SK-N-SH (cell line): ENCODE results near the gene CBFA2T2. TPM values are rescaled to one million over a fixed set of nuclear protein-coding genes. Genes with fewer than 3 reads are reported as not detected.

ENCODE experiments used
- CTCF ChIA-PET: fragments of 300-600, 350-600 bp; formaldehyde crosslinking; extraction: SDS; loops from one replicate; lab custom pipeline; 2021; lab: Yijun Ruan, JAX
- POLR2A ChIA-PET: fragments of 350-600 bp; sonication (Branson Sonifier 250); formaldehyde crosslinking; extraction: SDS; loops from one replicate; lab custom pipeline; 2020; ENCODE audit warnings: antibody characterized with exemption, inconsistent platforms; lab: Yijun Ruan, JAX
- DNase-seq: peaks from one replicate; pipeline ENCODE4 v3.0.0; 2012
- H2AFZ ChIP-seq: fragments of 200-600 bp; sonication (generic); 2 replicates; pipeline ENCODE4 v1.8.1; 2016; ENCODE audit warnings: antibody characterized with exemption, mild to moderate bottlenecking, low read depth
- H3F3A ChIP-seq: fragments of 200-600 bp; sonication (generic); replicated peaks from 2 replicates; pipeline ENCODE3; 2016; ENCODE audit warnings: antibody characterized with exemption, mild to moderate bottlenecking; ENCODE audit not compliant: insufficient read depth
- H3K27ac ChIP-seq, 2 experiments: fragments of 200-500 bp in 1 of 2; fragments of 200-600 bp in 1 of 2; sonication (Bioruptor generic) in 1 of 2; sonication (generic), shearing (Covaris generic) in 1 of 2; 2 replicates each; pipeline versions ENCODE4 v1.5.1 to v1.6.1; 2014 to 2016; ENCODE audit warnings: low read depth in 2 of 2, inconsistent platforms in 1 of 2, low read length in 1 of 2, mild to moderate bottlenecking in 1 of 2, mixed read lengths in 1 of 2
- H3K27me3 ChIP-seq: fragments of 200-600 bp; sonication (generic), shearing (Covaris generic); 2 replicates; pipeline ENCODE4 v1.6.1; 2016; ENCODE audit warnings: mixed run types; ENCODE audit not compliant: insufficient read depth
- H3K36me3 ChIP-seq, 2 experiments: fragments of 200-500 bp in 1 of 2; fragments of 200-600 bp in 1 of 2; sonication (Bioruptor generic) in 1 of 2; sonication (generic) in 1 of 2; replicated peaks in 1 of 2; 2 replicates each; pipeline versions ENCODE3 to v1.5.1; 2014 to 2016; ENCODE audit warnings: low read length in 1 of 2, mild to moderate bottlenecking in 1 of 2; ENCODE audit not compliant: insufficient read depth in 2 of 2, control insufficient read depth in 1 of 2
- H3K4me1 ChIP-seq, 2 experiments: fragments of 200-500 bp in 1 of 2; fragments of 200-600 bp in 1 of 2; sonication (Bioruptor generic) in 1 of 2; sonication (generic), shearing (Covaris generic) in 1 of 2; 2 replicates each; pipeline versions ENCODE4 v1.5.1 to v1.6.1; 2014 to 2016; ENCODE audit warnings: low read depth in 1 of 2, low read length in 1 of 2, mixed run types in 1 of 2; ENCODE audit not compliant: insufficient read depth in 2 of 2, control insufficient read depth in 1 of 2
- H3K4me2 ChIP-seq: fragments of 200-600 bp; sonication (generic), shearing (Covaris generic); 2 replicates; pipeline ENCODE4 v1.6.1; 2017; ENCODE audit warnings: mixed run types
- H3K4me3 ChIP-seq, 2 experiments: fragments of 200-500 bp in 1 of 2; fragments of 200-600 bp in 1 of 2; sonication (Bioruptor generic) in 1 of 2; sonication (generic), shearing (Covaris generic) in 1 of 2; 2 replicates each; pipeline versions ENCODE4 v1.5.1 to v1.8.1; 2014 to 2016; ENCODE audit warnings: low read depth in 2 of 2, inconsistent platforms in 1 of 2, low read length in 1 of 2, mild to moderate bottlenecking in 1 of 2, mixed read lengths in 1 of 2, moderate library complexity in 1 of 2
- H3K79me2 ChIP-seq: fragments of 200-600 bp; sonication (generic); 2 replicates; pipeline ENCODE4 v1.8.1; 2017; ENCODE audit warnings: mild to moderate bottlenecking; ENCODE audit not compliant: insufficient read depth
- H3K9ac ChIP-seq: fragments of 200-600 bp; sonication (generic); 2 replicates; pipeline ENCODE4 v1.6.1; 2017; ENCODE audit warnings: mixed run types
- H3K9me2 ChIP-seq: fragments of 200-600 bp; sonication (generic); 2 replicates; pipeline ENCODE4 v1.6.1; 2017; ENCODE audit warnings: mixed run types
- H3K9me3 ChIP-seq: fragments of 200-600 bp; sonication (generic); 2 replicates; pipeline ENCODE4 v1.6.1; 2017; ENCODE audit warnings: mixed run types, mild to moderate bottlenecking, moderate library complexity
- H4K20me1 ChIP-seq: fragments of 200-600 bp; sonication (generic); 2 replicates; pipeline ENCODE4 v1.6.1; 2017; ENCODE audit warnings: mild to moderate bottlenecking, mixed run types; ENCODE audit not compliant: insufficient read depth
- FOSL2 ChIP-seq: IDR thresholded peaks from 2 replicates; pipeline ENCODE4 v1.4.0; 2012; ENCODE audit warnings: low read depth, mild to moderate bottlenecking, moderate library complexity, borderline replicate concordance
- IRF3 ChIP-seq: fragments of 150-350 bp; IDR thresholded peaks from 2 replicates; pipeline ENCODE4 v1.6.1; 2016; ENCODE audit warnings: mild to moderate bottlenecking, low read depth, low read length
- JUND ChIP-seq: IDR thresholded peaks from 2 replicates; pipeline ENCODE4 v1.4.0; 2012
- POLR2AphosphoS5 ChIP-seq: IDR thresholded peaks from 2 replicates; pipeline ENCODE4 v1.6.1; 2012; ENCODE audit warnings: low read depth, low read length
- REST ChIP-seq: IDR thresholded peaks from 2 replicates; pipeline ENCODE4 v1.6.1; 2012; ENCODE audit warnings: mild to moderate bottlenecking, low read depth, low read length, moderate library complexity
- RFX5 ChIP-seq: IDR thresholded peaks from 2 replicates; pipeline ENCODE4 v1.6.1; 2012; ENCODE audit warnings: mild to moderate bottlenecking, improper control_type of control experiment, low read length
- SIN3A ChIP-seq: IDR thresholded peaks from 2 replicates; pipeline ENCODE4 v1.6.1; 2012; ENCODE audit warnings: low read depth, mild to moderate bottlenecking, low read length, moderate library complexity, borderline replicate concordance
- SMC3 ChIP-seq: IDR thresholded peaks from 2 replicates; pipeline ENCODE4 v1.6.1; 2012; ENCODE audit warnings: low read depth, low read length, improper control_type of control experiment
- TCF12 ChIP-seq: IDR thresholded peaks from 2 replicates; pipeline ENCODE4 v1.4.0; 2012
- USF1 ChIP-seq: IDR thresholded peaks from 2 replicates; pipeline ENCODE4 v1.4.0; 2012; ENCODE audit warnings: low read depth, borderline replicate concordance
- ZBTB33 ChIP-seq: IDR thresholded peaks from 2 replicates; pipeline ENCODE4 v1.4.0; 2012; ENCODE audit warnings: low read depth, borderline replicate concordance
- WGBS: methylation state at CpG from one replicate; pipeline ENCODE4 v1.1.6; 2017; ENCODE audit warnings: low lambda C conversion rate; 5-methylcytosine and 5-hydroxymethylcytosine counted together
- polyA plus RNA-seq, 3 experiments: library from polyadenylated mRNA; depleted of rRNA; stranded (reverse); fragments of >200 nt; gene quantifications; 2 replicates each; pipeline ENCODE4 v1.2.3, GENCODE V29; 2012

The CBFA2T2 gene
- polyA plus RNA-seq, 1 of the 3 experiments (the other 2 are of a cell fraction), result 11.0 TPM

GRCh38 chr20:33688938-33689424, 199.1 kb downstream of the CBFA2T2 start:
- Histone ChIP-seq H3K27me3 (no peaks in the 10 kb centered on the region), H3K27ac (no peak overlapping the region), H3K4me1 (peaks cover 7 to 23% of the 10 kb centered on the region in 2 experiments; a peak in 2 of 4 replicates), H3K9me2 (no peaks in the 10 kb centered on the region), H3K9me3 (no peaks in the 10 kb centered on the region), H3K79me2 (peaks cover 16% of the 10 kb centered on the region), H4K20me1 (no peaks in the 10 kb centered on the region; the same call in 1 of the 2 replicates), H3K4me2 (no peak overlapping the region), H3F3A (no peaks in the 10 kb centered on the region), H3K9ac (no peak overlapping the region), H3K4me3 (no peak overlapping the region), H3K36me3 (no peaks in the 10 kb centered on the region), H2AFZ (no peak overlapping the region)
- 86% methylated on average over 3 of the region's 3 CpGs for whole genome bisulfite sequencing
- TF ChIP-seq TCF12 (no peak), USF1 (no peak)
- no peak for DNase-seq
- ChIA-PET POLR2A (no interaction called here), CTCF (no interaction called here)

GRCh38 chr20:33689493-33689892, 199.6 kb downstream of the CBFA2T2 start:
- TF ChIP-seq IRF3, result no peak
- no peak for TF ChIP-seq SIN3A
- TF ChIP-seq JUND, result no peak
- no peak for TF ChIP-seq FOSL2
- no peak for TF ChIP-seq ZBTB33
- no peak for TF ChIP-seq TCF12
- no peak for TF ChIP-seq RFX5
- no peak for TF ChIP-seq SMC3
- no peak for TF ChIP-seq POLR2AphosphoS5
- TF ChIP-seq REST, result no peak
- H3K36me3 ChIP-seq, result no peaks in the 10 kb centered on the region
- no peak for DNase-seq
- H3F3A ChIP-seq, result no peaks in the 10 kb centered on the region
- no peaks in the 10 kb centered on the region for H3K9me3 ChIP-seq
- H3K4me2 ChIP-seq, result 0 out of 2 replicates have a peak overlapping the region, but pooled peaks have one; percentile 2
- no peak overlapping the region for H3K27ac ChIP-seq
- H3K27me3 ChIP-seq, result no peaks in the 10 kb centered on the region
- H4K20me1 ChIP-seq, result no peaks in the 10 kb centered on the region; the same call in 1 of the 2 replicates
- POLR2A ChIA-PET, result no interaction called here
- CTCF ChIA-PET, result no interaction called here
- no peak overlapping the region for H3K4me3 ChIP-seq
- no peak overlapping the region for H3K9ac ChIP-seq
- H3K4me1 ChIP-seq, result peaks cover 7 to 25% of the 10 kb centered on the region in 2 experiments; a peak in 2 of 4 replicates
- H2AFZ ChIP-seq, result no peak overlapping the region
- H3K9me2 ChIP-seq, result no peaks in the 10 kb centered on the region
- 100% methylated on average over 1 of the region's 1 CpG for WGBS
- H3K79me2 ChIP-seq, result peaks cover 11% of the 10 kb centered on the region
